Adrenal gland (tissue), 5 donors: Measurements from ENCODE around the gene ARL14EP.

Experiments
- CTCF ChIP-seq, 6 experiments: fragments of 450-650 bp in 4 of 6; fragments of 200-600 bp in 2 of 6; sonication (generic) in 1 of 6; IDR thresholded peaks; 1 replicate in 5 of 6; 2 replicates in 1 of 6; pipeline versions ENCODE4 v1.5.1 to v1.8.0; 2016 to 2021; ENCODE audit warnings: antibody characterized with exemption in 6 of 6, mild to moderate bottlenecking in 2 of 6, moderate library complexity in 1 of 6
- POLR2A ChIP-seq, 2 donors: fragments of 450-650 bp; IDR thresholded peaks; one replicate each; pipeline ENCODE4 v1.6.1; 2017; ENCODE audit warnings: antibody characterized with exemption in 2 of 2, mild to moderate bottlenecking in 2 of 2, moderate library complexity in 1 of 2
- donor health status: DM: no; HTN: no; CAD: no.

GRCh38 chr11:30282289-30282631, 40.6 kb upstream of the ARL14EP start:
- TF ChIP-seq CTCF (IDR thresholded peaks at IDR 0.05) (no peak), POLR2A (IDR thresholded peaks at IDR 0.05) (no peak)
